HG03354 (cell line): ENCODE measurements around the gene UBIAD1.
"Not testable (repeated sequence)": the region's sequence is repeated elsewhere in the genome, so short reads cannot be mapped to it uniquely, and the experiment has no call there.

ENCODE experiments used
- ATAC-seq: cut with Tn5 transposase; IDR thresholded peaks from one replicate; pipeline ENCODE4 v1.9.1; 2021; ENCODE audit warnings: mild to moderate bottlenecking; ENCODE audit not compliant: unreplicated experiment, poor library complexity, severe bottlenecking

Gene UBIAD1

DNA sequence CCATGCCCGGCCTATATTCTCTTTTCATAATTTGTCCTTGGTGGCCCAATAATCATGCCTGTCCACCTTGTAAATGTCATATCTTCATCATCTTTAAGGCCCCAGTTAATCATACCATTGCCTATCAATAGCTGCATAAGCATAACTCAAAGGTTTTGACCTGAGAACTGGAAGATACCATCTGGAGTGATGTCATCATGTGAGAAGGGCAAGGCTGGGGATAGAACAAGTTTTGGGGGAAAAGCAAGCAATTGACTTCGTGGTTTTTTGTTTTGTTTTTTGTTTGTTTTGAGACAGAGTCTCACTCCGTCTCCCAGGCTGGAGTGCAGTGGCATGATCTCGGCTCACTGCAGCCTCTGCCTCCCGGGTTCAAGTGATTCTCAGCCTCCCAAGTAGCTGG lies 6.2 kb downstream of the UBIAD1 start:
- no peak for ATAC-seq

DNA sequence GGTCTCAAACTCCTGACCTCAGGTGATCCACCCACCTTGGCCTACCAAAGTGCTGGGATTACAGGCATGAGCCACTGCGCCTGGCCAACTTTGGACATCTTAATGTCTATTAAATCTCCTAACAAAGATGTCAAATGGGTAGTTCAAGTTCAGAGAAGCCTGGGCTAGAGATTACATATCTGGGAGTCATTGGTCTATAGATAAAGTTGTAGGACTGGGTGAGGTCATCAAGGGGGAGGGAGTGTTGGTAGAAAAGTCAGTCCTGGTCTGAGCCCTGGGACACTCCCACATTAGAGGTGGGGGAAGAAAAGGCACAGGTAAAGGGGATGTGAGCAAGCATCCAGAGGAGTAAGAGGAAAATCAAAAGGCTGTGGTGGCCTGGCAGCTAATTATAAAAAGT lies 6.6 kb downstream of the UBIAD1 start:
- no peak for ATAC-seq

DNA sequence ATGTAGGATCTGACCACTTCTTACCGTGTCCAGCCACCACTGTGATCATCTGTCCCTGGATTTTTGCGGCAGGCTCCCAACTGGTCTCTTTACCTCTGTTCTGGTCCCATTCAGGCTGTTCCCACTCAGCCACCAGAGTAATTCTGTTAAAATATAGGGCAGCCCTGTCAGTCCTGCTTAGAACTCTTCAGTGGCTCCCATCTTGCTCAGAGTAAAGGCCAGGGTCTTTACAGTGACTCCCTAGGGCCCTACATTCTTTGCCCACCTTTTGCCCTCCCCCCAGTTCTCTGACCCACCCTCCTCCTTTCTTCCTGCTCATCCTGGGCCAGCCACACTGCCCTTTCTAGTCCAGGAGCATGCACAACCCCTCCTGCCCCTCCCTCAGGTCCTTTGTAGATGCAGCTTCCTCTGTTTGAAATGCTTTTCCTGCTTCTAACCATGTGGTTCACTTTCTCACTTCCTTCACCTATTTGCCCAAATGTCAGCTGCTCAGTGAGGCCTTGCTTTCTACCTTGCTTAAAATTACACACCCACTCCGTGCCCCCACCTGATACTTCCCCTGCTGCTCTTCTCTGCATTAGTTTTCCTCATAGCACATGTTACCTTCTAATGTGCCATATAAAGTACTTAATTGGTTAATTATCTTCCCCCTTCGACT lies 7.8 kb downstream of the UBIAD1 start:
- peak; percentile 45 for ATAC-seq

DNA sequence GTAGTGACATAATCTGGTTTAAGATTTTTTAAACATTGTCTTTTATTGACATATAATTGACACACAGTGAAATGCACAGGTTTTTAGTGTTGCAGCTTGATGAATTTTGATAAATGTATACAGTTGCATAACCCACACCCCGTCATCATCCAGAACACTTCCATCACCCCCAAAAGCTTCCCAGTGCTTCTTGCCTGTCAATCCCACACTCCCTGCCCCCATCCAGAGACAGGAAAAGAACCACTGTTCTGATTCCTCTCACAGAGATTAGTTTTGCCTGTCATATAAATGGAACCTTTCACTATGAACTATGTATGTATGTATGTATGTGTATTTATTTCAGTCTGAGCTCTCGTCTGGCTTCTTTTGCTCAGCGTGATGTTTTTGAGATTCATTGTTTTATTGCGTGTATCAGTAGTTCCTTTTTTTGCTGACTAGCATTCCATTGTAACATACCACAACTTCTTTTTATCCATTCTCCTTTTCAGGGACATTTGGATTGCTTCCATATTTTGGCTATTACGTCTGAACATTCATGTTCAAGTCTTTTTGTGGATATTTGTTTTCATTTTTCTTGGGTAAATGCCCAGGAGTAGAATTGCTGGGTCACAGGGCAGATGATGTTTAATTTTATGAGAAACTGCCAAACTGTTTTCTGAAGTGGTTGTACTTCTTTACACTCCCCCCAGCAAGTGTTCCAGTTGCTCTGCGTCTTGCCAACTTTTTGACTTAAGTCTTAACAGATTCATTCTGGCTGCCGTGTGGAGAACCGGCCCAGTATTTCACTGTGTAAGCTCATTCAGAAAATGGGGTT lies 8.7 kb downstream of the UBIAD1 start:
- no peak for ATAC-seq

DNA sequence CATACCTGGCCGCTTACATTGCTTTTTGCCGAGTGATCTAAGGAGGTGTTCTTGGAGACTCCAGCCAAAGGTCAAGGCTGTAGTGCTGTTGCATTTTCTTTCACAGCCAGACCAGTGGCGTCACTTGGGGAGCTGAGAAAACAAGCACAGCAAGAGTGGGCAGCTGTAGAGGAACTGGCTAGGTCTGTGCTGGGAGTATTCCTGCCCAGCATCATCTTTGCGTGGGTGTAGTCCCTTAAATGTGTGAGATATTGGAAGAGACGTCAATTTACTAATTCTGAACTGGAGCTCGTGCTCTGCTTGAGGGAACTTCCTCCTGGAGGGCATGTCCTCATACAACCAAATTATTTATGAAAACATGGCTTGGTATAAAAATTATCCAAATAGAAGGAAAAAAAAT lies 10.2 kb downstream of the UBIAD1 start:
- no peak for ATAC-seq

DNA sequence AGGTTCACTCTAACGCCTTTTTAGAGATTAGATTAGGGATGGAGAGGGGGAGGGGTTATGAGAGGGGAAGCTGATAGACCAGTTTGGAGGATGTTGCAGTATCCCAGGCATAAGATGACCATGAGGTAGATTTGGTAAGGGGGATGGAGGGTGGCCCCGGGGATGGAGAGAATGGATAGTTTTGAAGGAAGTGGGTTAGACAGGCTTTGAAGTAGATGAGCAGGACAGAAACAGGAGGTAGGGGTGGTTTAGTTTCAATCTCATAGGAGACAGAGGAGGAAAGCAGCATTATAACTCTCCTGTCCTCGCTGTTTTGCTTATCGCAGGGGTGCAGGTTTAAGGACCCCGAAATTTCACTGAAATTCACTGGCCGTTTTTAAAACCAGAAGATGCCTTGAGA lies 11.8 kb downstream of the UBIAD1 start:
- ATAC-seq: no peak

DNA sequence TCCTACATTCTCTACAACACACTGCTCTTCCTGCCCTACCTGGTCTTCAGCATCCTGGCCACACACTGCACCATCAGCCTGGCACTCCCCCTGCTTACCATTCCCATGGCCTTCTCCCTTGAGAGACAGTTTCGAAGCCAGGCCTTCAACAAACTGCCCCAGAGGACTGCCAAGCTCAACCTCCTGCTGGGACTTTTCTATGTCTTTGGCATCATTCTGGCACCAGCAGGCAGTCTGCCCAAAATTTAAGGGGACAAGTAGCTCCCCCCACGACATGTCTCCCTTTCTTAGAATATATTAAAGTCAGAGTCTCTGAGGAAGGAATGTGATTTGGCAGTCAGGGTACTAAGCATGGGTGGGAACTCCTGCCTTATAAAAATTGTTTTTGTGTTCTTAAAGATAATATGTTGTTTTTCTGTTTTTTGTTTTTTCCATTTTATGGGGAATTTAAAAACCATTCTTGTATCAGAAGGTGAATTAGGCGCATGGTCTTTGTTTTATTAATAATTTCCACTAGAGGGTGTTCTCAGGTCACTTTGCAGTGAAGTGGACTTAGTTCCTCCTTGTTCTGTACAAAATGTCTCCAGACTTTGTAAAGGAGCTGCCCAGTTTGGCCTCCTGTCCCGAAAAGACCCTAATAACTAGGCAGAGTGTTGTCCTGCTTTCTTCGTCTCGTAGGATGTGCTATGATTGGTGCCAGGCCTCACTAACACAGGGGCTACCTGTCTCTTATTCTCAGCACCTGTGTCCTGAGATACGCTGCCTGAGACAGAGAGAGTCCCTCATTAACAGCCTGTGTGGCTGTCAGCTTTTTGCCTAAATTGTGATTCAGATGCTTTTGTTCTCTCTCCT lies 13.1 kb downstream of the UBIAD1 start:
- no peak for ATAC-seq

DNA sequence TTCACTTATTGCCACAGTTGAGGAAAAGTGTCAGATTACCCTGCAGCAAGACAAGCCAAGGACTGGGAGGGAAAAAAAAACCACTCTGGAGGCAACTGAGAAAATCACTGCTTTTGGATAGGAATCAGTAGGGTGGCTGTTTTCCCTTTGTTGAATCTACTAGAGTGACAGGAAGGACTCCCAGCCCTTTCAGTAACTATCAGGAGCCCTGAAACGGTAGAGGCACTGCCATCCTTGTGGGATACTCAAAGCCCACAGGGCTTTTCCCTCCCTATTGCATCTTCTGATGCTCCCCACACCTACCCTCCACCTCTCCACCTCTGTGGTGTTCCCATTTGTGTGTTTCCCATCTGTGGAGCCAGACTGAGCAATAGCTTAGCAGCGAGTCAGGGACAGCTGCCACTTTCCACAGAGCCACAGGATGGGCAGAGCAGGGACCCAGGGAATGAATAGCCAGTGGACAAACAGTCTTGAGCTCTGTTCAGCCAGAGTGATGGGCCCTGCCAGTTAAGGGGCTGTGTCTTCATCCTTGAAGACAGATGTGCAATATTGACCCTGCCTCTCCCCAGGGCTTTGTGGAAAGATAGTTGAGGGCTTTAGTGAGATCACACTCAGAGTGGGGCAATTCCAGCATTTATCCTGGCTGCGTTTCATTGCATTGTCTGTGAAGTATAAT lies 13.9 kb downstream of the UBIAD1 start:
- no peak for ATAC-seq

DNA sequence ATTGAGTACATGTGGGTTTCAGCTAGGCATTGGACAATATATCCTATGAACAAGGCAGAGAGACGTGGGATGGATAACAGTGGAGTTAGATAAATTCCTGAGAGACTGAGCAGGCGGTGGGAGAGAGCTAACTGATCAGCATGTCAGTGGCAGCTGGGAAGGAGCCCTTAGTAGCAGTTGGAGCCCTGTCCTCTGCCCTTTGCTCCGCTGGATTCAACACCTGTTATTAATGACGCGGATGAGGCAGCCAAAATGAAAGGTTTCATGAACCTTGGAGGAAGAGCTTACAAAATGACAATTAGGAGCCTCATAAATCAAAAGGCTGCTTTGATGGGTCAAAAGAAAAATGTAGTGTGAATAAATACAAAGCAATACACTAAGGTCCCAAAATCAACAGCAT lies 16.1 kb downstream of the UBIAD1 start:
- no peak for ATAC-seq

DNA sequence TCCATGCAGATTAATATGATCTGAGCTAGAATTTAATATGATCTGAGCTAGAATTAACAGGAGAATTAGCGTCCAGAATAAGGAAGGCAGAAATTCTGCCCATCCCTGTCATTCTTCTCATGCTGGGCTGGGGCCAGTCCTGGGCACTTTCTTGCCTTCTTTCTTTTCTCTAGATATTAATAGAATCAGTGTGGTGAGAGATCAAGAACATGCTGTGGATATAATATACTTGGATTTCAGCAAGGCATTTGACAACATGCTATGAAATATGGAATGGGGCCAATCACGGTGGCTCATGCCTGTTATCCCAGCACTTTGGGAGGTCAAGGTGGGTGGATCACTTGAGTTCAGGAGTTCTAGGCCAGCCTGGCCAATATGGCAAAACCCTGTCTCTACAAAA lies 18.1 kb downstream of the UBIAD1 start:
- ATAC-seq: no peak

DNA sequence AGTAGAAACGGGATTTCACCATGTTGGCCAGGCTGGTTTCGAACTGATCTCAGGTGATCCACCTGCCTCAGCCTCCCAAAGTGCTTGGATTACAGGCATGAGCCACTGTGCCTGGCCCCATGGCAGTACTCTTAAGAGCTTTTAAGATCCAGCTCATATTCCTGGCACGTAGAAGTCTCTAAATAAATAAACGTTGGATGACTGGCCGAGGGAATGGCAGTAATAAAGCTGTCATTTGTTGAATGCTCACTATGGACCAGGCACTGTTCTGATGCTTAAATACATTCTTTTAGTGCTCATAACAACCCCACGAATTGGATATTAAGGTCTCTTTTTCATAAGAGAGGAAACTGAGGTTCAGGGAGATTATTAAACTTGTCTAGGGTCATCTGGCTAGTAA lies 20.9 kb downstream of the UBIAD1 start:
- ATAC-seq: no peak

DNA sequence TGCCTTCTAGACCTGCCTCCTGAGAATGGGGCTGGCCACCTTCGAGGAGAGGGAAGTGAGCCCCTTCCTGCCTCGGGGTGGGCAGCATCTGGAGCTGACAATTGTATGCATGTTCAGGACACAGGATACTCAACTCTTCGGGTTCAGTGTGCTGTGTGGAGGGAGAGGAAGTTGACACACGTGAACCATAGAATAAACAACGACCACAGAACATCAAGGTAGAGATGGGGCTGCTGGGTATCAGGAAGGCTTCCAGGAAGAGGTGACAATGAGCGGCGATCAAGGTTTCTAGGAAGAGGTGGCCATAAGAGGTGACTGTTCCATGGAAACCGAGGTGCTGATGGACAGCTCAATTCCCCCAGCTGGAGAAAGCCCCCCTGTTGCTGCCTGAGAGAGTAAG lies 22.0 kb downstream of the UBIAD1 start:
- ATAC-seq: no peak

DNA sequence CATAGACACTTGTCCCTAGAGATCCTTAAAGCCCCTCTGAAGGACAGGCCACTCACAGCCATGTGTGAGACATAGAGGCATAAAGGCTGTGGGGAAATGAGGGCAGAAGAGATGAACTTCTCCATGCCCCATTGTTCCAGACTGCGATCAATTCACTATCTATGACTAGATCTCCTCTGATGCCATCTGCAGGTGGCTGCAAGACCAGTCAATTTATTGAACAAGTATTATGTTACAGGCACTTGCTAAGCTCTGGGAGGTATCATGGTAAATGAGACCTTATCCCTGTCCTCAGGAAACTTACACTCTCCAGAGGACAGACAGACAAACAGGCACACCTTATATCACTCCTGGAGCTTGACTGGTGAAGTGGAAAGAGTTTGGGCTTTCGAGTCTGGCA lies 22.9 kb downstream of the UBIAD1 start:
- no peak for ATAC-seq

DNA sequence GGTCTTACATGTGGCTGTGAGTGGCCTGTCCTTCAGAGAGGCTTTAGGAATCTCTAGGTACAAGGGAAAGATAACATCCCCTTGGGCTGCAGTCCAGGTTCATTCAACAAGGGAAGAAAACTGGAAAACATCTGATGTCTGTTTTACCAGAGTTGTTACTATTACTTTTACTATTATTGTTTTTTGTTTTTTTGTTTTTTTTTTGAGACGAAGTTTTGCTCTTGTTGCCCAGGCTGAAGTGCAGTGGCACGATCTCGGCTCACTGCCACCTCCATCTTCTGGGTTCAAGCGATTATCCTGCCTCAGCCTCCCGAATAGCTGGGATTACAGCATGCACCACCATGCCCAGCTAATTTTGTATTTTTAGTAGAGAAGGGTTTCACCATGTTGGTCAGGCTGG lies 24.8 kb downstream of the UBIAD1 start:
- not testable (repeated sequence) for ATAC-seq

DNA sequence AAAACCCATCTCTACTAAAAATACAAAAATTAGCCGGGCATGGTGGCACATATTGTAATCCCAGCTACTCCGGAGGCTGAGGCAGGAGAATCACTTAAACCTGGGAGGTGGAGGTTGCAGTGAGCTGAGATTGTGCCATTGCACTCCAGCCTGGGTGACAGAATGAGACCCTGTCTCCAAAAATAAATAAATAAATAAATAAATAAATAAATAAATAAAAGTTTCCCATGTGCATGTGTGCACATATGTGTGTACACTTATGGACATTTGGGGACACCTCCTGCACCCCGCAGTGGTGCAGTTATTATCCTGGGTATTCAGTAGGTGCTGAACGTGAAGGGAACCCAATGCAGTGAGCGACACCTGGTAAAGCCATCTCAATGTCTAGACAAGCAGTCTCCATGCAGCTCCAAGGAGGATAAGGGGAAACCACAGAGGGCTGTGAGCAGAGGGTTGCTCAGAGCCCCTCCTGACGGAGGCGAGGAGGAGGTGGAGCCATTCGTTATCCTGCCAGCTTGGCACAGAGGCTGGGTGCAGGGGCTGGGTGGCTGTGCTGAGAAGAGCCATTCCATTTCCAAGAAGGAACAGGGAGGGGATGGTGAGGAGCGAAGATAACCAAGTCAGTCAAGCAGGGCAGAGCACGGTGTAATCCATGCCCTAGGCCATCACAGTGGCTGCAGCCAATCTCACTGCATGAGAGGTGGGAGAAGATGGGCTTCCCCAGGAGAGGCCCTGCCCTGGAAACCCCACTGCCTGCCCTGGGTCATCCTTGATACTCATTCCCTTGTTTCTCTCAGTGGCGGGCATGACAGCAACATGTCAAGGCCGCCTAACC lies 25.6 kb downstream of the UBIAD1 start:
- ATAC-seq: no peak

DNA sequence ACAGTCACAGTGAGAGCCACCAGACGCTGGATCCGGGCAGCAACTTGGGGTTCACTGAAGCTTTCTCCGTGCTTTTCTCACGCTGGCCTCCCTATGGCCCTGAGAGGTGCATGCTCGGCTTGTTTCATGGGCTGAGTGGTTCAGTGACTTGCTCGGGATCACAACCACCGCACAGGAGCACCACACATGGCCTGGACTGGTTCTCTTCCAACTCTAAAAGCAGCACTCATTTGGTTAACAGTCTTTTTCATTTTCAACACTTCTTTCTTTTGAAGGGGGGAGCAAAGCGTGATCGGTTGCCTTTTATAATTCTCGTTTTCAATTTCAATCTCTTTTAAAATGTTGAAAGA lies 26.2 kb downstream of the UBIAD1 start:
- ATAC-seq: no peak

DNA sequence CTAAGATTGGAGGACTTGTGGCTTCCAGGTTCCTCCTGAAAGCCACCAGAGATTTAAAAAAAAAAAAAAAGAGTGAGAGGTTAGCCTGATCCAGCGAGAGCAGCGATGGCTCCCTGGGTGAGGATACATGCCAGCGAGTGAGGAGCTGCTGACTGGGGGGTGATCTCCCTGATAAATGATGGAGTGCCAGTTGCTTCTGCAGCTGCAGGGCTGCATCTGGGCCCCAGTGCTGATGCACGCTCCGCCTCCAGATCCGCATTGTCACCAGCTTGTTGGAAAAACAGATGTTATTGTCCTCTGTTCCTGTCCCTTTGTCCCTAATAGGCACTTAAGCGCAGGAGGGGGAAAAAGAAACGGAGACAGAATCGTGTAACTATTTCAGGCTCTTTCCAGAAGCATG lies 28.6 kb downstream of the UBIAD1 start:
- no peak for ATAC-seq

DNA sequence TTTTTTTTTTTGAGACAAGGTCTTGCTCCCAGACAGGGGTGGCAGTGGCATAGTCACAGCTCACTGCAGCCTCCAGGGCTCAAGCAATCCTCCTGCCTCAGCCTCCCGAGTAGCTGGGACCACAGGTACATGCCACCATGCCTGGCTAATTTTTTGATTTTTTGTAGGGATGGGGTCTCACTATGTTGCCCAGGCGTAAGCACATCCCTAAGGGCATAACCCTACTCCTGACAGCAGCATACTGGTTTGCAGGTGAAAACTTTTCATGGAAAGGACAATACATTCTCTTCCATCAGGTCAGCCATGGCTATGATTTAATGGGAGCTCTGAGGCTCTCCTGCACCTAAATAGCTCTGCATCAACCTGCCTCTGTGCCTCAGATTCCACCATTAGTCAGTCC lies 29.4 kb downstream of the UBIAD1 start:
- no peak for ATAC-seq

DNA sequence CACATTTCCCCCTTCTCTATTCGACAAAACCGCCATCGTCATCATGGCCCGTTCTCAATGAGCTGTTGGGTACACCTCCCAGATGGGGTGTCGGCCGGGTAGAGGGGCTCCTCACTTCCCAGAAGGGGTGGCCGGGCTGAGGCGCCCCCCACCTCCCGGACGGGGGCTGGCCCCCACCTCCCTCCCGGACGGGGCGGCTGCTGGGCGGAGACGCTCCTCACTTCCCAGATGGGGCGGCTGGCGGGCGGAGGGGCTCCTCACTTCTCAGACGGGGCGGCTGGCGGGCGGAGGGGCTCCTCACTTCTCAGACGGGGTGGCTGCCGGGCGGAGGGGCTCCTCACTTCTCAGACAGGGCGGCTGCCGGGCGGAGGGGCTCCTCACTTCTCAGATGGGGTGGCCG lies 32.5 kb downstream of the UBIAD1 start:
- not testable (repeated sequence) for ATAC-seq
